Natural killer cell (primary cell): ENCODE measurements around the gene CUX1. TPM values are rescaled to one million over a fixed set of nuclear protein-coding genes. Genes with fewer than 3 reads are reported as not detected.

Experiments used
- ATAC-seq, 3 donors: fragments of 150-1000 bp in 2 of 3; fragments of 200-7000 bp in 1 of 3; cut with Tn5 transposase; 1 replicate in 1 of 3; 2 replicates in 2 of 3; pipeline ENCODE4 v1.10.0; 2021; ENCODE audit warnings: mild to moderate bottlenecking in 2 of 3, moderate library complexity in 2 of 3
- DNase-seq, 2 donors: peaks; one replicate each; pipeline versions ENCODE4 v3.0.0 to v3.0.0-alpha.2; 2013 to 2021; ENCODE audit warnings: mixed read lengths in 1 of 2
- H3K27ac ChIP-seq: one replicate; pipeline ENCODE4 v1.5.1; 2013; ENCODE audit warnings: mild to moderate bottlenecking, low read length
- H3K27me3 ChIP-seq: one replicate; pipeline ENCODE4 v1.6.1; 2013; ENCODE audit warnings: low read length; ENCODE audit not compliant: control insufficient read depth, insufficient read depth
- H3K36me3 ChIP-seq: one replicate; pipeline ENCODE4 v1.6.1; 2013; ENCODE audit warnings: low read length; ENCODE audit not compliant: control insufficient read depth, insufficient read depth
- H3K4me1 ChIP-seq: one replicate; pipeline ENCODE4 v1.6.1; 2013; ENCODE audit warnings: low read length; ENCODE audit not compliant: control insufficient read depth, insufficient read depth
- H3K4me3 ChIP-seq: one replicate; pipeline ENCODE4 v1.5.1; 2013; ENCODE audit warnings: low read length
- H3K9me3 ChIP-seq: one replicate; pipeline ENCODE4 v1.6.1; 2013; ENCODE audit warnings: low read length; ENCODE audit not compliant: control insufficient read depth, insufficient read depth
- H3K27ac Mint-ChIP-seq, 2 donors: one replicate each; pipeline ENCODE4 v1.8.0; 2022; ENCODE audit warnings: mild to moderate bottlenecking in 2 of 2, mixed read lengths in 2 of 2, moderate library complexity in 1 of 2
- H3K27me3 Mint-ChIP-seq, 2 donors: one replicate each; pipeline ENCODE4 v1.8.0; 2022; ENCODE audit warnings: low read depth in 2 of 2, mixed read lengths in 2 of 2
- H3K36me3 Mint-ChIP-seq: one replicate; pipeline ENCODE4 v1.8.0; 2022; ENCODE audit warnings: mixed read lengths
- H3K4me1 Mint-ChIP-seq, 2 donors: one replicate each; pipeline ENCODE4 v1.8.0; 2022; ENCODE audit warnings: mixed read lengths in 2 of 2
- H3K4me3 Mint-ChIP-seq: one replicate; pipeline ENCODE4 v1.8.0; 2022; ENCODE audit warnings: mild to moderate bottlenecking, moderate library complexity, mixed read lengths
- H3K9me3 Mint-ChIP-seq, 2 donors: one replicate each; pipeline ENCODE4 v1.8.0; 2022; ENCODE audit warnings: mixed read lengths in 2 of 2
- CTCF ChIP-seq: fragments of 200-600 bp; IDR thresholded peaks from one replicate; pipeline ENCODE4 v1.8.0; 2022; ENCODE audit warnings: antibody characterized with exemption
- WGBS: methylation state at CpG from one replicate; pipeline ENCODE4 v1.1.7; 2013; ENCODE audit warnings: missing lambda C conversion rate; ENCODE audit not compliant: insufficient coverage; 5-methylcytosine and 5-hydroxymethylcytosine counted together
- intact Hi-C: fragments of 100-400 bp; cut with micrococcal nuclease; formaldehyde crosslinking; loops from one replicate; pipeline ENCODE4 v1.14.2; 2022
- total RNA-seq, 4 donors: library from RNA; stranded (reverse); fragments of 120-200 nt in 1 of 4; gene quantifications; one replicate each; pipeline versions ENCODE4 v1.2.3 to v1.2.4, GENCODE V29; 2013 to 2022

The CUX1 gene
- total RNA-seq, 3 donors from 2014 or later (not counting 1 experiment from before 2014, with no cell fraction given), result 59.8 to 77.4 (median 73.6) TPM

DNA sequence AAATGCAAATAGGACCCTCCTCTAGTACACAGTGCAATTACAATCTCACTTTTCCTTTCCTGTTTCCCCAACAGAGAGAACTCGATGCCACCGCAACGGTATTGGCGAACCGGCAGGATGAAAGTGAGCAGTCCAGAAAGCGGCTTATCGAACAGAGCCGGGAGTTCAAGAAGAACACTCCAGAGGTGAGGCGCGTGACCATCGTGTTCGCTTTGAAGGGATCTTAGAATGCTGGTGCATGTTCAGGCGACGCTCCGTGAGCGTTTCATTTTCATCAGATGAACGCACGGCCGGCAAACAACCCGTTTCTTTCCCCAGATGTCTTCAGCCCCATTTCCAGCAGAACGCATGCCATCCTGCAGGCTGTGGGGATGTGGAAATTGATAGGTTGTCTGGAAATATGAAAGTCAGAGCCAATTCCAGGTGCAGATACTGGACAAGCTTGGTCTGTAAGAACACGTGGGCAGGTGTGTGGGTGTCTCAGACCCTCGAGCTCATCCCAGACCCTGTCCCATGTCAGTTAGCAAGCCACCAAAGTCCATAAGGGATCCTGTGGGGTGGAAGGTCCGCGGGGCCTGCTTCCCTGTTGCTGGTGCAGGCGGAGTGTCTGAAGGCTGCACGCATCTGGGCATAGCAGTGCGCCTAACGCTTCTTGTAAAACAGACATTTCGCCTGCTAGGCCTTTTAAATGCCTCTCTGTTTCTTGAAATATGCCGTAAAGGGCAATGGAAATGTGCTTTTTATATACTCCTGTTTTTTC, 98.8 kb downstream of the CUX1 start:
- intact Hi-C loops, result no loop called here
- peaks cover 7% of the 10 kb centered on the region for H3K4me1 ChIP-seq
- no peaks in the 10 kb centered on the region for H3K27me3 ChIP-seq
- Mint-ChIP-seq H3K4me3 (no peak overlapping the region), H3K27ac (no peak overlapping the region), H3K36me3 (no peaks in the 10 kb centered on the region), H3K27me3 (no peaks in the 10 kb centered on the region), H3K4me1 (peaks cover 13 to 39% of the 10 kb centered on the region in 2 donors), H3K9me3 (no peaks in the 10 kb centered on the region)
- no peaks in the 10 kb centered on the region for H3K9me3 ChIP-seq
- H3K27ac ChIP-seq, result no peak overlapping the region
- no peak overlapping the region for H3K4me3 ChIP-seq
- H3K36me3 ChIP-seq, result peaks cover 21% of the 10 kb centered on the region
- TF ChIP-seq CTCF, result no peak
- 97% methylated on average over 31 of the region's 31 CpGs for WGBS
- no peak for DNase-seq
- ATAC-seq, result no peak

GRCh38 chr7:101916876-101917275, 99.5 kb downstream of the CUX1 start:
- Mint-ChIP-seq H3K4me1 (peaks cover 13 to 33% of the 10 kb centered on the region in 2 donors), H3K27ac (no peak overlapping the region), H3K36me3 (no peaks in the 10 kb centered on the region), H3K9me3 (no peaks in the 10 kb centered on the region), H3K4me3 (no peak overlapping the region), H3K27me3 (no peaks in the 10 kb centered on the region)
- intact Hi-C loops, result no loop called here
- Histone ChIP-seq H3K9me3 (no peaks in the 10 kb centered on the region), H3K4me1 (peaks cover 1% of the 10 kb centered on the region), H3K36me3 (peaks cover 21% of the 10 kb centered on the region), H3K27me3 (no peaks in the 10 kb centered on the region), H3K27ac (no peak overlapping the region), H3K4me3 (no peak overlapping the region)
- 98% methylated on average over 15 of the region's 15 CpGs for WGBS
- ATAC-seq (no peak), DNase-seq (no peak)
- TF ChIP-seq CTCF, result no peak

DNA sequence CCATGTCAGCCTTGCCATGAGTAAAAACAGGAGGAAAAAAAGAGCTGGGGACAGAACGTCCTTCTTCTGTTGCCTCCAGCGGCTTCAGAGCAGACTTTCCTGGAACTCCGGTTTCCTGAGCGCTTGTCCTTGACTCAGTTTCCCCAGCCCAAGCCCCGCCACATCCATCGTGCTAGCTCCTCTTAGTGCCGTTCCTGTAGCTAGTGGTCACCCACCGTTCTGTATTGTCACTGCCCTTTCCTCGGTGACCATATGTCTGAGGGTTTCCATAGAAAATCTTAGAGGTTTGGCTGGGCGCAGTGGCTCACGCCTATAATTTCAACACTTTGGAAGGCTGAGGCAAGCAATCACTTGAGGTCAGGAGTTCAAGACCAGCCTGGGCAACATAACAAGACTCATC, 100.1 kb downstream of the CUX1 start:
- Histone ChIP-seq H3K27me3 (no peaks in the 10 kb centered on the region), H3K36me3 (peaks cover 21% of the 10 kb centered on the region), H3K4me3 (no peak overlapping the region), H3K27ac (no peak overlapping the region), H3K4me1 (no peaks in the 10 kb centered on the region), H3K9me3 (no peaks in the 10 kb centered on the region)
- DNase-seq (no peak), ATAC-seq (no peak)
- no peak for TF ChIP-seq CTCF
- intact Hi-C loops, result no loop called here
- WGBS, result 96% methylated on average over 11 of the region's 11 CpGs
- no peaks in the 10 kb centered on the region for H3K27me3 Mint-ChIP-seq
- H3K27ac Mint-ChIP-seq, result no peak overlapping the region
- peaks cover 13 to 27% of the 10 kb centered on the region in 2 donors for H3K4me1 Mint-ChIP-seq
- no peak overlapping the region for H3K4me3 Mint-ChIP-seq
- no peaks in the 10 kb centered on the region for H3K36me3 Mint-ChIP-seq
- no peaks in the 10 kb centered on the region for H3K9me3 Mint-ChIP-seq

GRCh38 chr7:101918426-101918825, 101.0 kb downstream of the CUX1 start:
- intact Hi-C loops, result no loop called here

More at GRCh38 chr7:101918426-101918825, 101.0 kb downstream of the CUX1 start:
- Histone ChIP-seq H3K9me3 (no peaks in the 10 kb centered on the region), H3K4me3 (no peak overlapping the region), H3K4me1 (no peaks in the 10 kb centered on the region), H3K36me3 (peaks cover 21% of the 10 kb centered on the region), H3K27me3 (no peaks in the 10 kb centered on the region), H3K27ac (no peak overlapping the region)
- no peak for TF ChIP-seq CTCF
- Mint-ChIP-seq H3K4me1 (peaks cover 20 to 29% of the 10 kb centered on the region in 2 donors), H3K27me3 (no peaks in the 10 kb centered on the region), H3K4me3 (no peak overlapping the region), H3K9me3 (no peaks in the 10 kb centered on the region), H3K27ac (no peak overlapping the region), H3K36me3 (no peaks in the 10 kb centered on the region)
- DNase-seq, result no peak
- no peak for ATAC-seq
- 94% methylated on average over 7 of the region's 9 CpGs for WGBS
